ENCODE measurements around the gene ADGRB2.

Gene ADGRB2

GRCh38 chr1:31778763-31779488 is 14.8 kb upstream of the ADGRB2 start:
- TF ChIP-seq CTCF (IDR thresholded peaks at IDR 0.05): no peak
- H3K4me1 ChIP-seq: peaks cover 4% of the 10 kb centered on the region
- H3K79me2 ChIP-seq: no peaks in the 10 kb centered on the region
- H3K4me3 ChIP-seq (ENCODE audit: low read depth, low read length): no peak overlapping the region
- H3K4me2 ChIP-seq (ENCODE audit: low read length): no peak overlapping the region
- H3K27me3 ChIP-seq (ENCODE audit: control insufficient read depth, insufficient read depth, low read length): no peaks in the 10 kb centered on the region
- H3K9ac ChIP-seq: no peak overlapping the region
- H2AFZ ChIP-seq: no peak overlapping the region
- H3K9me3 ChIP-seq (ENCODE audit: control insufficient read depth, low read length): no peaks in the 10 kb centered on the region
- H3K27ac ChIP-seq: no peak overlapping the region
- H3K36me3 ChIP-seq (ENCODE audit: control insufficient read depth, insufficient read depth, low read length): no peaks in the 10 kb centered on the region

- H2AFZ ChIP-seq: no peak overlapping the region
- no peak overlapping the region for H3K4me3 ChIP-seq (ENCODE audit: low read depth, low read length)
- H3K4me2 ChIP-seq (ENCODE audit: low read length): no peak overlapping the region
- no peaks in the 10 kb centered on the region for H3K79me2 ChIP-seq
- H3K9ac ChIP-seq: no peak overlapping the region
- H3K27ac ChIP-seq: no peak overlapping the region
- TF ChIP-seq CTCF (IDR thresholded peaks at IDR 0.05): no peak
- H3K9me3 ChIP-seq (ENCODE audit: control insufficient read depth, low read length): no peaks in the 10 kb centered on the region
- no peaks in the 10 kb centered on the region for H3K36me3 ChIP-seq (ENCODE audit: control insufficient read depth, insufficient read depth, low read length)
- H3K27me3 ChIP-seq (ENCODE audit: control insufficient read depth, insufficient read depth, low read length): peaks cover 9% of the 10 kb centered on the region
- no peaks in the 10 kb centered on the region for H3K4me1 ChIP-seq
Observed at GRCh38 chr1:31776516-31776915, 12.4 kb upstream of the ADGRB2 start.

- peaks cover 9% of the 10 kb centered on the region for H3K27me3 ChIP-seq (ENCODE audit: control insufficient read depth, insufficient read depth, low read length)
- no peak overlapping the region for H3K27ac ChIP-seq
- H3K79me2 ChIP-seq: no peaks in the 10 kb centered on the region
- H3K36me3 ChIP-seq (ENCODE audit: control insufficient read depth, insufficient read depth, low read length): no peaks in the 10 kb centered on the region
- H2AFZ ChIP-seq: no peak overlapping the region
- H3K4me1 ChIP-seq: no peaks in the 10 kb centered on the region
- no peak overlapping the region for H3K4me2 ChIP-seq (ENCODE audit: low read length)
- H3K9me3 ChIP-seq (ENCODE audit: control insufficient read depth, low read length): no peaks in the 10 kb centered on the region
- no peak overlapping the region for H3K4me3 ChIP-seq (ENCODE audit: low read depth, low read length)
- no peak for TF ChIP-seq CTCF (IDR thresholded peaks at IDR 0.05)
- no peak overlapping the region for H3K9ac ChIP-seq
Observed at GRCh38 chr1:31776032-31776431, 11.9 kb upstream of the ADGRB2 start.

- no peaks in the 10 kb centered on the region for H3K36me3 ChIP-seq (ENCODE audit: control insufficient read depth, insufficient read depth, low read length)
- H3K4me1 ChIP-seq: no peaks in the 10 kb centered on the region
- H3K79me2 ChIP-seq: no peaks in the 10 kb centered on the region
- no peak overlapping the region for H3K9ac ChIP-seq
- no peak overlapping the region for H3K4me3 ChIP-seq (ENCODE audit: low read depth, low read length)
- H3K9me3 ChIP-seq (ENCODE audit: control insufficient read depth, low read length): no peaks in the 10 kb centered on the region
- H2AFZ ChIP-seq: no peak overlapping the region
- no peak overlapping the region for H3K4me2 ChIP-seq (ENCODE audit: low read length)
- peaks cover 9% of the 10 kb centered on the region for H3K27me3 ChIP-seq (ENCODE audit: control insufficient read depth, insufficient read depth, low read length)
- TF ChIP-seq CTCF (IDR thresholded peaks at IDR 0.05): no peak
- H3K27ac ChIP-seq: no peak overlapping the region
Observed at GRCh38 chr1:31775210-31775999, 11.3 kb upstream of the ADGRB2 start.

Measured in parathyroid adenoma (tissue), 2 donors.